Activated naive CD8-positive, alpha-beta T cell treated with anti-CD3 and anti-CD28 coated beads, Interleukin-2, amount 50 U/mL, for 16 hours (primary cell): Measurements from ENCODE around the gene GPSM1.
"Not testable (repeated sequence)": the region's sequence is repeated elsewhere in the genome, so short reads cannot be mapped to it uniquely, and the experiment has no call there.

ENCODE experiments used
- DNase-seq: peaks from one replicate; pipeline ENCODE4 v3.0.0-alpha.2; 2020; ENCODE audit warnings: low read depth, low spot score

GPSM1 gene

GRCh38 chr9:136343884-136344269, 16.5 kb downstream of the GPSM1 start:
- no peak for DNase-seq

- no peak for DNase-seq
Observed at GRCh38 chr9:136344544-136345280, 17.4 kb downstream of the GPSM1 start.

- DNase-seq: no peak
Observed at GRCh38 chr9:136345281-136346156, 18.2 kb downstream of the GPSM1 start.

GRCh38 chr9:136346157-136346481, 18.8 kb downstream of the GPSM1 start:
- DNase-seq: no peak

GRCh38 chr9:136346927-136347465, 19.7 kb downstream of the GPSM1 start:
- DNase-seq: no peak

GRCh38 chr9:136347472-136348256, 20.3 kb downstream of the GPSM1 start:
- no peak for DNase-seq

- no peak for DNase-seq
Observed at GRCh38 chr9:136348691-136349090, 21.4 kb downstream of the GPSM1 start.

GRCh38 chr9:136349546-136349945, 22.2 kb downstream of the GPSM1 start:
- DNase-seq: no peak

- DNase-seq: no peak
Observed at GRCh38 chr9:136351252-136351800, 24.0 kb downstream of the GPSM1 start.

- DNase-seq: not testable (repeated sequence)
Observed at GRCh38 chr9:136351868-136352267, 24.5 kb downstream of the GPSM1 start.

GRCh38 chr9:136352682-136353081, 25.3 kb downstream of the GPSM1 start:
- no peak for DNase-seq

- no peak for DNase-seq
Observed at GRCh38 chr9:136353088-136353487, 25.7 kb downstream of the GPSM1 start.

- DNase-seq: no peak
Observed at GRCh38 chr9:136353757-136354488, 26.6 kb downstream of the GPSM1 start.

GRCh38 chr9:136354592-136355085, 27.3 kb downstream of the GPSM1 start:
- no peak for DNase-seq

- no peak for DNase-seq
Observed at GRCh38 chr9:136355616-136356557, 28.5 kb downstream of the GPSM1 start.

GRCh38 chr9:136357202-136357725, 29.9 kb downstream of the GPSM1 start:
- no peak for DNase-seq

- no peak for DNase-seq
Observed at GRCh38 chr9:136358016-136358415, 30.7 kb downstream of the GPSM1 start.

GRCh38 chr9:136358888-136359287, 31.5 kb downstream of the GPSM1 start:
- no peak for DNase-seq
